IPS DF 6.9 (cell line): ENCODE measurements around the gene CCND1.

Experiments used
- DNase-seq: peaks from one replicate; pipeline ENCODE4 v3.0.0-alpha.2; 2013; ENCODE audit warnings: low read depth, low spot score
- H3K27ac ChIP-seq: one replicate; pipeline ENCODE4 v1.5.1; 2013; ENCODE audit warnings: low read length, control low read depth
- H3K27me3 ChIP-seq: 2 replicates; pipeline ENCODE4 v1.6.1; 2013; ENCODE audit warnings: mild to moderate bottlenecking, low read length; ENCODE audit not compliant: control insufficient read depth, insufficient read depth
- H3K36me3 ChIP-seq: 2 replicates; pipeline ENCODE4 v1.6.1; 2013; ENCODE audit warnings: low read length; ENCODE audit not compliant: control insufficient read depth, insufficient read depth
- H3K4me1 ChIP-seq: 2 replicates; pipeline ENCODE4 v1.6.1; 2013; ENCODE audit warnings: low read length; ENCODE audit not compliant: control insufficient read depth, insufficient read depth
- H3K4me3 ChIP-seq: 2 replicates; pipeline ENCODE4 v1.5.1; 2013; ENCODE audit warnings: mild to moderate bottlenecking, low read length
- H3K9me3 ChIP-seq: 2 replicates; pipeline ENCODE4 v1.6.1; 2013; ENCODE audit warnings: low read length, inconsistent platforms; ENCODE audit not compliant: control insufficient read depth, insufficient read depth
- WGBS: extraction: QIAGEN DNeasy Blood & Tissue Kit; methylation state at CpG from one replicate; pipeline ENCODE4 v1.1.7; 2013; ENCODE audit warnings: mixed read lengths, missing lambda C conversion rate; ENCODE audit not compliant: insufficient read length, insufficient coverage; 5-methylcytosine and 5-hydroxymethylcytosine counted together

The CCND1 gene

DNA sequence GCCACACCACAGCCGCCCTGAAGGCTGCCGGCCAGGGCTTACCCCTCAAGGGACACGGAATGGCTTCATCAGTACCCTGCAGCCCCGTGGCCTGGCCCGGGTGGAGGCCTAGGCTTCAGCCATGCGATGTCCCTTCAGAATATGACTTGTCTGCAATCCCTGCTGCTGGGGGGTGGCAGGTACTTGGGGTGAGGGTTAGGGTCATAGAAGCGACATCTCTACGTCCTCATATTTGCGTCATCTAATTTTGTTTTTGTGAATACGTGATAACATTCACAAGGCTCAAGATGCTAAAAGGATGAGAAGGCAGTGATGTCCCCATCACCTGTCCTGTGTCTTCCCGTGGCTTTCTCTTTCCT lies 6.4 kb downstream of the CCND1 start:
- Histone ChIP-seq H3K9me3 (no peaks in the 10 kb centered on the region), H3K4me3 (no peak overlapping the region), H3K27ac (no peak overlapping the region), H3K4me1 (0 out of 2 replicates have a peak, but pooled peaks cover 5% of the 10 kb centered on the region), H3K36me3 (peaks cover 66% of the 10 kb centered on the region), H3K27me3 (no peaks in the 10 kb centered on the region)
- WGBS, result no CpG with 5 or more reads among the region's 11 CpGs
- no peak for DNase-seq

DNA sequence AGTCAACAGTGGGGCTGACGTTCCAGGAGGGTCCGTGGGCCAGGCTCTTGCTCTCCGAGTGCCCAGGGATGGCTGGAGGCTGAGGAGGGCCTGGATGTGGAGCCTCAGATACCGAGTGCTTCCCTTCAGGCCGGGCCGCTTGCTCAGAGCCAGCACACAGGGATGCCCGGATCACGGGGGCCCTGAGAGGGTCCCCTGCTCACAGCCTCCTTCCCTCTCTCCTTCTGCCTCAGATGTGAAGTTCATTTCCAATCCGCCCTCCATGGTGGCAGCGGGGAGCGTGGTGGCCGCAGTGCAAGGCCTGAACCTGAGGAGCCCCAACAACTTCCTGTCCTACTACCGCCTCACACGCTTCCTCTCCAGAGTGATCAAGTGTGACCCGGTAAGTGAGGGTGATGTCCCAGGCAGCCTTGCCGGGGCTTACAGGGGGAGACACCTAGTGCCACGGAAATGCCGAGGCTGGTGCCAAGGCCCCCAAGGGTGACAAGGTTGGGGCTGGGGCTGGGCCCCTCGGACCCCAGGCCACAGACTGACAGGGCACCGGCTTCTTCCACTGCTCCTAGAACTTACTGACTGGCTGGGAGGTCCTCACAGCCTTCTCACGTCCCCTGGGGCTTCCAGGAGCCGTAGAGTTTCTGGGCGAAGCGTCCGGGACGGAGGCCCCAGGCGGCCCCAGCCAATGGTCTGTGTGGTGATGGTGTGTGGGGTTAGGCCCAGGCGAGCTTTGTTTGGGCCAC lies 7.0 kb downstream of the CCND1 start:
- H3K27me3 ChIP-seq, result no peaks in the 10 kb centered on the region
- no peak for DNase-seq
- WGBS, result no CpG with 5 or more reads among the region's 28 CpGs
- H3K36me3 ChIP-seq, result peaks cover 66% of the 10 kb centered on the region
- 0 out of 2 replicates have a peak, but pooled peaks cover 5% of the 10 kb centered on the region for H3K4me1 ChIP-seq
- H3K4me3 ChIP-seq, result no peak overlapping the region
- no peaks in the 10 kb centered on the region for H3K9me3 ChIP-seq
- H3K27ac ChIP-seq, result no peak overlapping the region

DNA sequence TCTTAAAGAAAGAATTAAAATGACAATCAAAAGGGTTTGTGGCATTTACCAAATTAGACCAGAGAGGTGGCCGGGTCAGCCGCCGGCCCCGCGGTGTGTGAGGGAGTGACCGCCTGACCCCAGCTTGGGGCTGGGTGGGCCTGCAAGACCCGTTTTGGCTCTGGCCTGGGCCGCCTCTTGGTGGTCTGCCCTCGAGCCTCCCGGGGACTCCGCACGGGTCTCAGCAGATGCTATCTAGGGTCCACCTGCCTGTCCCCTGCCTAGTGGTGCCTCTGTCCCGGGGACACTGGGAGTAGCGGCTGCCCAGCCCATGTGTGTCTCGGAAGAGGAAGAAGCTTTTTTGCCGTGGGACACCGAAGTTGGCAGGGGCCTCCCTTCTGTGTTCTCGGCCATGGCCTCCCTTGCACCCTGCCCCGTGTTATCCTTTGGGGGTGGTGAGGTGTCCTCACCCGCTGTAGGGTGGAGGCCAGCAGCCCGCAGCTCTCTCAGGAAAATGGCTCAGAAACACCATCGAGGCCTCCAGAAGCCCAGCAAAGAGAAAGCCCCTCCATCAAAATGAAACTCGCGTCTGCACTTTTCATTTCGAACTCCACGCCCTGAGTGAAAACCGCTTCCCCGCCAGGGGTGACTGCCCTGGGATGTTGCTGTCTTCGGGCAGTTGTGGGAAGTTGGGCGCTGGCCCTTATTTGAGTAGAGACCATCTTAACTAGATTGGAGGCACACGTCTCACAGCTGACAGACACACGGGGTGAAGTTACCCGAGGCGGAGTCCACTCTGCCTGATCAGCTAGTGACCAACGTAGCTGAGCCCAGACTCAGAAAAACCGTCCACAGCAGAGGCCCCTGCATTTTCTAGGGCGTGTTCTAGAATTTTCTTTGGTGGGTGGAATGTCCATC lies 8.0 kb downstream of the CCND1 start:
- H3K4me3 ChIP-seq, result no peak overlapping the region
- H3K36me3 ChIP-seq, result peaks cover 65% of the 10 kb centered on the region
- DNase-seq, result no peak
- H3K27ac ChIP-seq, result no peak overlapping the region
- WGBS, result no CpG with 5 or more reads among the region's 37 CpGs
- no peaks in the 10 kb centered on the region for H3K27me3 ChIP-seq
- H3K4me1 ChIP-seq, result 0 out of 2 replicates have a peak, but pooled peaks cover 2% of the 10 kb centered on the region
- H3K9me3 ChIP-seq, result no peaks in the 10 kb centered on the region

DNA sequence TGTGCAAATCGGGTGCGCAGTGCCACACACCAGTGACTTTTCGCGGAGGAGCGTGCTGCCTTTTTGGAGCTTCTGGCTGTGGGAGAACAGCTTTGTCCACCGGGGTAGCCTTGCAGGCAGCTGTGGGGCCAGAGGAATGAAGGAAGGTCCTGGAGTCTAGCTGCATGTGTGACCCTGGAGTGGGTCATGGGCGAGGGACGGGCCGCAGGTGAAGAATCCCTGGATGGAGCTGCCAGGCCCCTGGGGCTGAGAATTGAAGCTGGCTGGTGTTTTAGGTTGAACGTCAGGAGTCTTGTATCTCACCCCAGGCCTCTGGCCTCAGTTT lies 8.6 kb downstream of the CCND1 start:
- Histone ChIP-seq H3K27me3 (no peaks in the 10 kb centered on the region), H3K4me1 (no peaks in the 10 kb centered on the region), H3K27ac (no peak overlapping the region), H3K36me3 (peaks cover 65% of the 10 kb centered on the region), H3K9me3 (no peaks in the 10 kb centered on the region), H3K4me3 (no peak overlapping the region)
- WGBS, result no CpG with 5 or more reads among the region's 10 CpGs
- no peak for DNase-seq

DNA sequence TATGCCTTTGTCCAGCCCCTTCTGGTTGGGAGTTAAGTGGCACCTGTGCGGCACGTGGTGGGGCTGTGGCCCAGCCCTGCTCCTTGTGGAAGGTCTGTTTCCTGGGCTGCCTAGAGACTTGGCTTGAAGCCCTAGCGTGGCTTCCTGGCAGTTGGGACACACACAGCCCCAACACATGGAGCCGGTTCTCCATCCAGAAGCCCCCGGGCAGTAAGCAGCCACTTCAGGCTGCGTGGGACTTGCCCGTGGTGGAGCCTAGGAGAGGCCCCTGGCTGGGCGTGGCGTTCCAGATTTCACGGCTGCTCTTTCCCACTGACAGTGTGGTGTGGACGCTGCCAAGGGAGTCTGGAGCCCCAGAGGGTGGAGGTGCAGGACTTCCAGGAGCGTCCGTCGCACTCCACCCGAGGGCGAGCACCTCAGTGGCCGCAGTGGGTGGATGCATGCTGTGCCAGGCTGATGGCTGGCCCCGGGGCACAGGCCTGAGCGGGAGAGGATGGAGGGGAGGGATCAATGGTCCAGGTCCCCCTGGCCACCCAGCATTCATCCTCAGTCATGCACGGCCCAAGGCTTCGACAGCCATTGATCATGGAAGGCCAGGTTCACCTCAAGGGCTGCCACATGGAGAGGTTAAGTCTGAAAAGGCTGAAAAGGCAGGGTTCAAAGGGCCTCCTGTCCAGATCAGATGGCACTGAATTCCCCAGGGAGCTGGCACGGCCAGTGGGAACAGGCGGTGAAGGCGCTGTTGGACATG lies 9.3 kb downstream of the CCND1 start:
- Histone ChIP-seq H3K9me3 (no peaks in the 10 kb centered on the region), H3K36me3 (peaks cover 59% of the 10 kb centered on the region), H3K4me1 (no peaks in the 10 kb centered on the region), H3K27me3 (no peaks in the 10 kb centered on the region), H3K27ac (no peak overlapping the region), H3K4me3 (no peak overlapping the region)
- no peak for DNase-seq
- WGBS, result no CpG with 5 or more reads among the region's 24 CpGs

DNA sequence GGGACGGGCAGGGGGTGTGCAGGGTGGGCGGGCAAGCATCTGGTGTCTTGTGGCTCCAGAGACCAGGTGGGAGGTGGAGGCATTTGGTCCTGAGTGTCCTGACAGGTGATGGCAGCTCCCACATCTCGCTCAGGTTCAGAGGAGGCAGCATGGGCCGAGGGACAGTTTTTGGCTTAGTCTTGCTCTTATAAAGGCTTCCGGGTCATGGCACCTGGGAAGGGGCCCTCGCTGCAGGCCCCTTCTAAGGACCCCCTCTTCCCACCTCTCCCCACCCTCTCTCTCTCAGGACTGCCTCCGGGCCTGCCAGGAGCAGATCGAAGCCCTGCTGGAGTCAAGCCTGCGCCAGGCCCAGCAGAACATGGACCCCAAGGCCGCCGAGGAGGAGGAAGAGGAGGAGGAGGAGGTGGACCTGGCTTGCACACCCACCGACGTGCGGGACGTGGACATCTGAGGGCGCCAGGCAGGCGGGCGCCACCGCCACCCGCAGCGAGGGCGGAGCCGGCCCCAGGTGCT lies 9.9 kb downstream of the CCND1 start:
- H3K27me3 ChIP-seq, result no peaks in the 10 kb centered on the region
- no peak overlapping the region for H3K4me3 ChIP-seq
- no peaks in the 10 kb centered on the region for H3K4me1 ChIP-seq
- DNase-seq, result no peak
- no peak overlapping the region for H3K27ac ChIP-seq
- WGBS, result no CpG with 5 or more reads among the region's 23 CpGs
- no peaks in the 10 kb centered on the region for H3K9me3 ChIP-seq
- H3K36me3 ChIP-seq, result peaks cover 53% of the 10 kb centered on the region

DNA sequence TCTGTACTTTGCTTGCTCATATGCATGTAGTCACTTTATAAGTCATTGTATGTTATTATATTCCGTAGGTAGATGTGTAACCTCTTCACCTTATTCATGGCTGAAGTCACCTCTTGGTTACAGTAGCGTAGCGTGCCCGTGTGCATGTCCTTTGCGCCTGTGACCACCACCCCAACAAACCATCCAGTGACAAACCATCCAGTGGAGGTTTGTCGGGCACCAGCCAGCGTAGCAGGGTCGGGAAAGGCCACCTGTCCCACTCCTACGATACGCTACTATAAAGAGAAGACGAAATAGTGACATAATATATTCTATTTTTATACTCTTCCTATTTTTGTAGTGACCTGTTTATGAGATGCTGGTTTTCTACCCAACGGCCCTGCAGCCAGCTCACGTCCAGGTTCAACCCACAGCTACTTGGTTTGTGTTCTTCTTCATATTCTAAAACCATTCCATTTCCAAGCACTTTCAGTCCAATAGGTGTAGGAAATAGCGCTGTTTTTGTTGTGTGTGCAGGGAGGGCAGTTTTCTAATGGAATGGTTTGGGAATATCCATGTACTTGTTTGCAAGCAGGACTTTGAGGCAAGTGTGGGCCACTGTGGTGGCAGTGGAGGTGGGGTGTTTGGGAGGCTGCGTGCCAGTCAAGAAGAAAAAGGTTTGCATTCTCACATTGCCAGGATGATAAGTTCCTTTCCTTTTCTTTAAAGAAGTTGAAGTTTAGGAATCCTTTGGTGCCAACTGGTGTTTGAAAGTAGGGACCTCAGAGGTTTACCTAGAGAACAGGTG lies 11.1 kb downstream of the CCND1 start:
- DNase-seq, result no peak
- WGBS, result no CpG with 5 or more reads among the region's 15 CpGs
- Histone ChIP-seq H3K36me3 (peaks cover 47% of the 10 kb centered on the region), H3K4me3 (no peak overlapping the region), H3K4me1 (no peaks in the 10 kb centered on the region), H3K9me3 (no peaks in the 10 kb centered on the region), H3K27me3 (no peaks in the 10 kb centered on the region), H3K27ac (no peak overlapping the region)

DNA sequence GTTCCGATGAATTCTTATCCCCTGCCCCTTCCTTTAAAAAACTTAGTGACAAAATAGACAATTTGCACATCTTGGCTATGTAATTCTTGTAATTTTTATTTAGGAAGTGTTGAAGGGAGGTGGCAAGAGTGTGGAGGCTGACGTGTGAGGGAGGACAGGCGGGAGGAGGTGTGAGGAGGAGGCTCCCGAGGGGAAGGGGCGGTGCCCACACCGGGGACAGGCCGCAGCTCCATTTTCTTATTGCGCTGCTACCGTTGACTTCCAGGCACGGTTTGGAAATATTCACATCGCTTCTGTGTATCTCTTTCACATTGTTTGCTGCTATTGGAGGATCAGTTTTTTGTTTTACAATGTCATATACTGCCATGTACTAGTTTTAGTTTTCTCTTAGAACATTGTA lies 12.0 kb downstream of the CCND1 start:
- Histone ChIP-seq H3K36me3 (peaks cover 41% of the 10 kb centered on the region), H3K9me3 (no peaks in the 10 kb centered on the region), H3K4me1 (peaks cover 4% of the 10 kb centered on the region), H3K27ac (no peak overlapping the region), H3K4me3 (no peak overlapping the region), H3K27me3 (no peaks in the 10 kb centered on the region)
- no CpG with 5 or more reads among the region's 11 CpGs for WGBS
- DNase-seq, result no peak

DNA sequence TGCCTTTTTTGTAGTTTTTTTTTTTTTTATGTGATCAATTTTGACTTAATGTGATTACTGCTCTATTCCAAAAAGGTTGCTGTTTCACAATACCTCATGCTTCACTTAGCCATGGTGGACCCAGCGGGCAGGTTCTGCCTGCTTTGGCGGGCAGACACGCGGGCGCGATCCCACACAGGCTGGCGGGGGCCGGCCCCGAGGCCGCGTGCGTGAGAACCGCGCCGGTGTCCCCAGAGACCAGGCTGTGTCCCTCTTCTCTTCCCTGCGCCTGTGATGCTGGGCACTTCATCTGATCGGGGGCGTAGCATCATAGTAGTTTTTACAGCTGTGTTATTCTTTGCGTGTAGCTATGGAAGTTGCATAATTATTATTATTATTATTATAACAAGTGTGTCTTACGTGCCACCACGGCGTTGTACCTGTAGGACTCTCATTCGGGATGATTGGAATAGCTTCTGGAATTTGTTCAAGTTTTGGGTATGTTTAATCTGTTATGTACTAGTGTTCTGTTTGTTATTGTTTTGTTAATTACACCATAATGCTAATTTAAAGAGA lies 12.5 kb downstream of the CCND1 start:
- WGBS, result no CpG with 5 or more reads among the region's 23 CpGs
- H3K4me3 ChIP-seq, result no peak overlapping the region

More for the DNA sequence above, 12.5 kb downstream of the CCND1 start:
- Histone ChIP-seq H3K9me3 (no peaks in the 10 kb centered on the region), H3K27me3 (no peaks in the 10 kb centered on the region), H3K27ac (no peak overlapping the region), H3K4me1 (peaks cover 5% of the 10 kb centered on the region), H3K36me3 (peaks cover 38% of the 10 kb centered on the region)
- DNase-seq, result no peak
